K562 (cell line): ENCODE measurements around the gene PIMREG. TPM values are rescaled to one million over a fixed set of nuclear protein-coding genes. Genes with fewer than 3 reads are reported as not detected.
A peak's percentile ranks its signal among the peaks of the same experiment; 100 is the strongest.

Experiments used
- ATF1 ChIP-seq, 2 experiments: fragments of 450-650 bp in 1 of 2; IDR thresholded peaks; 2 replicates each; pipeline ENCODE4 v1.6.1; 2016; ENCODE audit warnings: missing compliant biosample characterization in 1 of 2, missing genetic modification characterization in 1 of 2
- BCL6 ChIP-seq: fragments of 250-450 bp; sonication (Bioruptor Pico); IDR thresholded peaks from 2 replicates; pipeline ENCODE4 v1.4.0; 2020
- CBX8 ChIP-seq: fragments of 200-600 bp; sonication (generic); IDR thresholded peaks from 2 replicates; pipeline ENCODE4 v1.6.1; 2012; ENCODE audit warnings: borderline replicate concordance, mixed run types, low read depth, mild to moderate bottlenecking, moderate library complexity, mixed read lengths, low read length, control low read depth, inconsistent platforms; ENCODE audit not compliant: poor library complexity, severe bottlenecking; ENCODE audit errors: extremely low read depth
- EP300 ChIP-seq: IDR thresholded peaks from 2 replicates; pipeline ENCODE4 v1.6.1; 2012; ENCODE audit warnings: low read length, improper control_type of control experiment
- ESRRA ChIP-seq: fragments of 450-650 bp; IDR thresholded peaks from 2 replicates; pipeline ENCODE4 v1.6.1; 2014; ENCODE audit warnings: low read depth, mild to moderate bottlenecking, moderate library complexity, borderline replicate concordance
- HCFC1 ChIP-seq: IDR thresholded peaks from 2 replicates; pipeline ENCODE4 v1.6.1; 2012; ENCODE audit warnings: low read depth, low read length, improper control_type of control experiment
- JUN ChIP-seq, 2 experiments: sonication (generic) in 1 of 2; formaldehyde crosslinking in 1 of 2; IDR thresholded peaks; 2 replicates each; pipeline versions ENCODE4 v1.6.1 to v1.8.0; 2012 to 2022; ENCODE audit warnings: borderline replicate concordance in 2 of 2, mild to moderate bottlenecking in 2 of 2, improper control_type of control experiment in 1 of 2, low read depth in 1 of 2, low read length in 1 of 2, missing genetic modification reagents in 1 of 2
- NFIC ChIP-seq: fragments of 450-650 bp; IDR thresholded peaks from 2 replicates; pipeline ENCODE4 v1.6.1; 2017; ENCODE audit warnings: mild to moderate bottlenecking, inconsistent platforms
- RBM25 ChIP-seq: fragments of 200-400 bp; formaldehyde crosslinking; IDR thresholded peaks from 2 replicates; pipeline ENCODE4 v1.6.1; 2018; ENCODE audit warnings: low read length, low read depth, moderate library complexity; ENCODE audit not compliant: severe bottlenecking
- RCOR1 ChIP-seq, 2 experiments: IDR thresholded peaks; 2 replicates each; pipeline ENCODE4 v1.6.1; 2012; ENCODE audit warnings: low read depth in 2 of 2, low read length in 2 of 2, borderline replicate concordance in 1 of 2, improper control_type of control experiment in 1 of 2
- RERE ChIP-seq: sonication (generic); formaldehyde crosslinking; IDR thresholded peaks from 2 replicates; pipeline ENCODE4 v1.8.0; 2023; ENCODE audit warnings: missing genetic modification reagents, mild to moderate bottlenecking, borderline replicate concordance
- STAT5A ChIP-seq: IDR thresholded peaks from 2 replicates; pipeline ENCODE4 v1.6.1; 2012; ENCODE audit warnings: low read length, inconsistent platforms, borderline replicate concordance
- TCFL5 ChIP-seq: fragments of 250-450 bp; sonication (Bioruptor Pico); conservative IDR thresholded peaks from 2 replicates; pipeline ENCODE4 v1.6.1; 2021; ENCODE audit warnings: mild to moderate bottlenecking, moderate library complexity, matching md5 sums
- TEAD2 ChIP-seq: fragments of 450-650 bp; IDR thresholded peaks from 2 replicates; pipeline ENCODE4 v1.6.1; 2016; ENCODE audit warnings: missing genetic modification characterization, control low read depth, missing compliant biosample characterization
- TRIM28 ChIP-seq: fragments of 450-650 bp; IDR thresholded peaks from 2 replicates; pipeline ENCODE4 v1.6.1; 2017
- ZNF444 ChIP-seq: fragments of 250-450 bp; sonication (Bioruptor Pico); IDR thresholded peaks from 2 replicates; pipeline ENCODE4 v1.4.0; 2020; ENCODE audit warnings: mild to moderate bottlenecking, moderate library complexity
- ZNF551 ChIP-seq: fragments of 250-450 bp; sonication (Bioruptor Pico); IDR thresholded peaks from 2 replicates; pipeline ENCODE4 v1.5.0; 2021; ENCODE audit warnings: mild to moderate bottlenecking, moderate library complexity
- ZNF79 ChIP-seq: fragments of 250-450 bp; sonication (Bioruptor Pico); IDR thresholded peaks from 2 replicates; pipeline ENCODE4 v1.4.0; 2020; ENCODE audit warnings: low read depth, mild to moderate bottlenecking, moderate library complexity
- polyA plus RNA-seq, 8 experiments: library from polyadenylated mRNA; depleted of rRNA in 4 of 8; stranded (reverse) in 5 of 8; unstranded in 3 of 8; fragments of >200 nt; fragmentation: Nextera tagmentation in 2 of 8; fragmentation: Illumina TruSeq in 1 of 8; extraction: Ambion mirVana in 2 of 8; extraction: Trizol in 1 of 8; gene quantifications; 2 replicates each; pipeline versions ENCODE4 v1.2.1 to v1.2.3, GENCODE V29; 2011 to 2014; ENCODE audit warnings: inconsistent platforms in 1 of 8, missing spikeins in 1 of 8
- total RNA-seq, 7 experiments: library from RNA; depleted of rRNA in 6 of 7; stranded (reverse); fragments of >200 nt in 6 of 7; fragmentation: Illumina TruSeq in 2 of 7; extraction: Trizol in 2 of 7; gene quantifications; 2 replicates each; pipeline versions ENCODE4 v1.2.1 to v1.2.3, GENCODE V29; 2011 to 2021; ENCODE audit warnings: low replicate concordance in 1 of 7
- TF ChIP-seq, protein P1 (sequence below): IDR thresholded peaks from 2 replicates; pipeline ENCODE4 v1.6.1; 2011; ENCODE audit not compliant: insufficient read length; ENCODE audit errors: extremely low read depth

PIMREG gene
- total and polyA plus RNA-seq, 9 of the 15 experiments (the other 6 are each of a cell fraction or from before 2014, with no cell fraction given) = 1.1 to 16.7 (median 9.4) TPM

- TF ChIP-seq HCFC1 (no peak), RERE (CRISPR knock-in tag) (no peak), TRIM28 (no peak), ZNF444 (CRISPR knock-in tag) (no peak), ZNF79 (no peak), BCL6 (CRISPR knock-in tag) (no peak), TEAD2 (tag) (no peak), ATF1 (CRISPR knock-in tag; IDR thresholded peaks at IDR 0.05) (no peak), ATF1 (tag; IDR thresholded peaks at IDR 0.05) (peak; percentile 32; the same call in 1 of the 2 replicates), ESRRA (peak; percentile 86), CBX8 (no peak), EP300 (peak; percentile 27; the same call in 1 of the 2 replicates), RBM25 (no peak), NFIC (no peak), ZNF551 (CRISPR knock-in tag) (no peak), RCOR1 (IDR thresholded peaks at IDR 0.05; ENCODE audit: borderline replicate concordance in 1 of 2, low read depth in 2 of 2, low read length in 2 of 2) (peak in 1 of 2 experiments; percentile 63; a peak in 2 of 4 replicates), JUN (IDR thresholded peaks at IDR 0.05; ENCODE audit: borderline replicate concordance, low read depth, low read length) (peak; percentile 52; the same call in 1 of the 2 replicates), JUN (CRISPR knock-in tag; IDR thresholded peaks at IDR 0.05; ENCODE audit: borderline replicate concordance) (no peak), STAT5A (peak; percentile 55; the same call in 1 of the 2 replicates), TCFL5 (no peak)
- TF ChIP-seq, protein P1, sequence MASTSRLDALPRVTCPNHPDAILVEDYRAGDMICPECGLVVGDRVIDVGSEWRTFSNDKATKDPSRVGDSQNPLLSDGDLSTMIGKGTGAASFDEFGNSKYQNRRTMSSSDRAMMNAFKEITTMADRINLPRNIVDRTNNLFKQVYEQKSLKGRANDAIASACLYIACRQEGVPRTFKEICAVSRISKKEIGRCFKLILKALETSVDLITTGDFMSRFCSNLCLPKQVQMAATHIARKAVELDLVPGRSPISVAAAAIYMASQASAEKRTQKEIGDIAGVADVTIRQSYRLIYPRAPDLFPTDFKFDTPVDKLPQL = no peak
Observed at GRCh38 chr17:6456914-6457687, 12.8 kb downstream of the PIMREG start (continued).
